AG09309 (cell line): ENCODE results near the gene SVEP1.

ENCODE experiments used
- DNase-seq: peaks from one replicate; pipeline ENCODE4 v3.0.0-alpha.2; 2010; ENCODE audit warnings: low read depth
- H3K4me3 ChIP-seq: 2 replicates; pipeline ENCODE4 v1.5.1; 2011; ENCODE audit warnings: mild to moderate bottlenecking, low read depth, low read length, moderate library complexity; ENCODE audit not compliant: control insufficient read depth
- CTCF ChIP-seq: IDR thresholded peaks from 2 replicates; pipeline ENCODE4 v1.5.1; 2011; ENCODE audit warnings: mild to moderate bottlenecking, low read depth, low read length, inconsistent platforms; ENCODE audit not compliant: insufficient read depth, control insufficient read depth; ENCODE audit errors: missing control alignments

SVEP1 gene

GRCh38 chr9:110517483-110517882, 62.1 kb downstream of the SVEP1 start:
- no peak overlapping the region for H3K4me3 ChIP-seq
- no peak for TF ChIP-seq CTCF
- no peak for DNase-seq

- no peak for TF ChIP-seq CTCF
- no peak for DNase-seq
- H3K4me3 ChIP-seq = no peak overlapping the region
Observed at GRCh38 chr9:110514897-110515296, 64.6 kb downstream of the SVEP1 start.

GRCh38 chr9:110512817-110513216, 66.7 kb downstream of the SVEP1 start:
- DNase-seq = no peak
- TF ChIP-seq CTCF = no peak
- H3K4me3 ChIP-seq = no peak overlapping the region

GRCh38 chr9:110509792-110510191, 69.7 kb downstream of the SVEP1 start:
- H3K4me3 ChIP-seq = no peak overlapping the region
- TF ChIP-seq CTCF = no peak
- no peak for DNase-seq

GRCh38 chr9:110502842-110503241, 76.7 kb downstream of the SVEP1 start:
- no peak for TF ChIP-seq CTCF
- no peak for DNase-seq
- no peak overlapping the region for H3K4me3 ChIP-seq

- no peak for TF ChIP-seq CTCF
- no peak for DNase-seq
- H3K4me3 ChIP-seq = no peak overlapping the region
Observed at GRCh38 chr9:110499608-110500007, 79.9 kb downstream of the SVEP1 start.

GRCh38 chr9:110487196-110487595, 92.3 kb downstream of the SVEP1 start:
- H3K4me3 ChIP-seq = no peak overlapping the region
- no peak for TF ChIP-seq CTCF
- no peak for DNase-seq
